NCI-H128 (cell line): ENCODE results near the gene FHIT.
"Not testable (repeated sequence)": the region's sequence is repeated elsewhere in the genome, so short reads cannot be mapped to it uniquely, and the experiment has no call there.

ENCODE experiments used
- DNase-seq: peaks from one replicate; lab custom pipeline; 2025; ENCODE audit not compliant: unreplicated experiment; lab: John Stamatoyannopoulos, UW

The FHIT gene

GRCh38 chr3:59982510-59982909 lies 1268.7 kb downstream of the FHIT start:
- no peak for DNase-seq

- DNase-seq = no peak
Observed at GRCh38 chr3:59981377-59981776, 1269.9 kb downstream of the FHIT start.

GRCh38 chr3:59980576-59980975 lies 1270.7 kb downstream of the FHIT start:
- no peak for DNase-seq

GRCh38 chr3:59979542-59979941 lies 1271.7 kb downstream of the FHIT start:
- DNase-seq = no peak

GRCh38 chr3:59978979-59979378 lies 1272.3 kb downstream of the FHIT start:
- no peak for DNase-seq

GRCh38 chr3:59970796-59971195 lies 1280.5 kb downstream of the FHIT start:
- no peak for DNase-seq

- DNase-seq = no peak
Observed at GRCh38 chr3:59970376-59970775, 1280.9 kb downstream of the FHIT start.

GRCh38 chr3:59968513-59969045 lies 1282.7 kb downstream of the FHIT start:
- DNase-seq = peak; percentile 71

GRCh38 chr3:59963676-59964075 lies 1287.6 kb downstream of the FHIT start:
- no peak for DNase-seq

- no peak for DNase-seq
Observed at GRCh38 chr3:59957150-59957549, 1294.1 kb downstream of the FHIT start.

GRCh38 chr3:59953104-59953503 lies 1298.1 kb downstream of the FHIT start:
- DNase-seq = no peak

GRCh38 chr3:59949311-59949710 lies 1301.9 kb downstream of the FHIT start:
- DNase-seq = no peak

- DNase-seq = no peak
Observed at GRCh38 chr3:59946401-59946800, 1304.9 kb downstream of the FHIT start.

GRCh38 chr3:59940718-59941117 lies 1310.5 kb downstream of the FHIT start:
- no peak for DNase-seq

GRCh38 chr3:59939826-59940426 lies 1311.3 kb downstream of the FHIT start:
- no peak for DNase-seq

GRCh38 chr3:59938828-59939227 lies 1312.4 kb downstream of the FHIT start:
- DNase-seq = no peak

- no peak for DNase-seq
Observed at GRCh38 chr3:59937201-59937600, 1314.1 kb downstream of the FHIT start.

GRCh38 chr3:59936472-59936871 lies 1314.8 kb downstream of the FHIT start:
- no peak for DNase-seq

- DNase-seq = no peak
Observed at GRCh38 chr3:59935025-59935424, 1316.2 kb downstream of the FHIT start.

GRCh38 chr3:59934560-59934959 lies 1316.7 kb downstream of the FHIT start:
- not testable (repeated sequence) for DNase-seq

GRCh38 chr3:59930170-59930569 lies 1321.1 kb downstream of the FHIT start:
- no peak for DNase-seq

GRCh38 chr3:59927056-59927455 lies 1324.2 kb downstream of the FHIT start:
- no peak for DNase-seq

- no peak for DNase-seq
Observed at GRCh38 chr3:59925946-59926345, 1325.3 kb downstream of the FHIT start.
